IMR-90 (cell line): ENCODE results near the gene SERPINB5. TPM values are rescaled to one million over a fixed set of nuclear protein-coding genes. Genes with fewer than 3 reads are reported as not detected.

Experiments used
- ATAC-seq: fragments of 200-7000 bp; cut with Tn5 transposase; 2 replicates; pipeline ENCODE4 v1.9.1; 2020; ENCODE audit warnings: low read depth, mild to moderate bottlenecking, moderate library complexity
- BruUV-seq: library from RNA; stranded (reverse); fragments of 400-500 nt; replicated peaks from 2 replicates; lab custom pipeline; 2021; lab: Mats Ljungman, UMichigan
- CTCF ChIA-PET: fragments of 300-600 bp; formaldehyde crosslinking; extraction: SDS; loops from one replicate; lab custom pipeline; 2021; ENCODE audit warnings: antibody characterized with exemption; lab: Yijun Ruan, JAX
- POLR2A ChIA-PET: fragments of 300-600 bp; sonication (Branson Sonifier 250); formaldehyde crosslinking; loops from one replicate; lab custom pipeline; 2022; ENCODE audit warnings: antibody characterized with exemption; ENCODE audit not compliant: unreplicated experiment; lab: Charles Lee
- DNase-seq: peaks from one replicate; pipeline ENCODE4 v3.0.0; 2013
- H2AFZ ChIP-seq: replicated peaks from 2 replicates; pipeline ENCODE3; 2013; ENCODE audit warnings: low read length, mild to moderate bottlenecking; ENCODE audit not compliant: poor library complexity
- H2AK5ac ChIP-seq: 2 replicates; pipeline ENCODE4 v1.6.1; 2013; ENCODE audit warnings: low read depth, low read length, inconsistent platforms
- H2AK9ac ChIP-seq: replicated peaks from 2 replicates; pipeline ENCODE3; 2013; ENCODE audit warnings: mild to moderate bottlenecking, low read depth, low read length, moderate library complexity; ENCODE audit not compliant: poor library complexity
- H2BK120ac ChIP-seq: 2 replicates; pipeline ENCODE4 v1.6.1; 2013; ENCODE audit warnings: low read depth, low read length, inconsistent platforms
- H2BK15ac ChIP-seq: 3 replicates; pipeline ENCODE4 v1.6.1; 2013; ENCODE audit warnings: low read depth, low read length, inconsistent platforms
- H2BK20ac ChIP-seq: 2 replicates; pipeline ENCODE4 v1.6.1; 2013; ENCODE audit warnings: low read depth, mild to moderate bottlenecking, inconsistent platforms, low read length, moderate library complexity
- H2BK5ac ChIP-seq: 2 replicates; pipeline ENCODE4 v1.6.1; 2013; ENCODE audit warnings: mild to moderate bottlenecking, low read depth, low read length, inconsistent platforms; ENCODE audit not compliant: poor library complexity, severe bottlenecking
- H3K14ac ChIP-seq: replicated peaks from 2 replicates; pipeline ENCODE4 v1.6.1; 2013; ENCODE audit warnings: low read depth, low read length, inconsistent platforms
- H3K18ac ChIP-seq: 2 replicates; pipeline ENCODE4 v1.6.1; 2013; ENCODE audit warnings: low read depth, low read length, control low read depth
- H3K23ac ChIP-seq: 2 replicates; pipeline ENCODE4 v1.6.1; 2013; ENCODE audit warnings: low read depth, low read length, inconsistent platforms
- H3K27ac ChIP-seq: 2 replicates; pipeline ENCODE4 v1.5.1; 2013; ENCODE audit warnings: mild to moderate bottlenecking, control low read depth, low read length; ENCODE audit not compliant: insufficient read depth
- H3K27me3 ChIP-seq: 2 replicates; pipeline ENCODE4 v1.6.1; 2013; ENCODE audit warnings: low read length; ENCODE audit not compliant: control insufficient read depth, insufficient read depth
- H3K36me3 ChIP-seq: 2 replicates; pipeline ENCODE4 v1.6.1; 2013; ENCODE audit warnings: low read length, mixed read lengths; ENCODE audit not compliant: control insufficient read depth, insufficient read depth
- H3K4ac ChIP-seq: 2 replicates; pipeline ENCODE4 v1.6.1; 2013; ENCODE audit warnings: low read depth, low read length, inconsistent platforms
- H3K4me1 ChIP-seq: 2 replicates; pipeline ENCODE4 v1.6.1; 2013; ENCODE audit warnings: low read length, mixed read lengths; ENCODE audit not compliant: control insufficient read depth, insufficient read depth
- H3K4me2 ChIP-seq: 2 replicates; pipeline ENCODE4 v1.6.1; 2013; ENCODE audit warnings: low read depth, mild to moderate bottlenecking, control low read depth, low read length, moderate library complexity
- H3K4me3 ChIP-seq: 2 replicates; pipeline ENCODE4 v1.5.1; 2013; ENCODE audit warnings: low read depth, mild to moderate bottlenecking, control low read depth, low read length, moderate library complexity; ENCODE audit not compliant: insufficient read depth
- H3K56ac ChIP-seq: 2 replicates; pipeline ENCODE4 v1.6.1; 2013; ENCODE audit warnings: low read length, inconsistent platforms; ENCODE audit not compliant: insufficient read depth; ENCODE audit errors: extremely low read depth
- H3K79me1 ChIP-seq, 2 experiments: 2 replicates each; pipeline ENCODE4 v1.6.1; 2013; ENCODE audit warnings: low read length in 2 of 2, inconsistent platforms in 1 of 2, low read depth in 1 of 2
- H3K9ac ChIP-seq: 2 replicates; pipeline ENCODE4 v1.6.1; 2013; ENCODE audit warnings: low read depth, low read length, control low read depth
- H3K9me1 ChIP-seq: 2 replicates; pipeline ENCODE4 v1.6.1; 2013; ENCODE audit warnings: low read length, inconsistent platforms; ENCODE audit not compliant: insufficient read depth
- H3K9me3 ChIP-seq: 2 replicates; pipeline ENCODE4 v1.6.1; 2013; ENCODE audit warnings: low read length; ENCODE audit not compliant: control insufficient read depth, insufficient read depth
- H4K20me1 ChIP-seq: 2 replicates; pipeline ENCODE4 v1.6.1; 2013; ENCODE audit warnings: low read length, inconsistent platforms; ENCODE audit not compliant: insufficient read depth
- H4K5ac ChIP-seq: 2 replicates; pipeline ENCODE4 v1.6.1; 2013; ENCODE audit warnings: mild to moderate bottlenecking, low read depth, low read length, control low read depth
- H4K8ac ChIP-seq, 2 experiments: 2 replicates each; pipeline ENCODE4 v1.6.1; 2013; ENCODE audit warnings: low read depth in 2 of 2, low read length in 2 of 2, control low read depth in 1 of 2, inconsistent platforms in 1 of 2
- H4K91ac ChIP-seq: 2 replicates; pipeline ENCODE4 v1.6.1; 2013; ENCODE audit warnings: low read depth, low read length, inconsistent platforms; ENCODE audit not compliant: insufficient read depth
- BHLHE40 ChIP-seq: fragments of 150-350 bp; IDR thresholded peaks from 2 replicates; pipeline ENCODE4 v1.6.1; 2016; ENCODE audit warnings: mild to moderate bottlenecking, low read depth, low read length
- FOS ChIP-seq: fragments of 150-350 bp; IDR thresholded peaks from 2 replicates; pipeline ENCODE4 v1.6.1; 2016; ENCODE audit warnings: low read depth, low read length
- MAFK ChIP-seq: IDR thresholded peaks from 2 replicates; pipeline ENCODE4 v1.6.1; 2012; ENCODE audit warnings: low read depth, low read length, improper control_type of control experiment
- NFE2L2 ChIP-seq: fragments of 150-350 bp; IDR thresholded peaks from 2 replicates; pipeline ENCODE4 v1.6.1; 2016; ENCODE audit warnings: low read depth, mild to moderate bottlenecking, low read length
- SMC3 ChIP-seq: fragments of 150-350 bp; IDR thresholded peaks from 2 replicates; pipeline ENCODE4 v1.6.1; 2016; ENCODE audit warnings: low read depth, mild to moderate bottlenecking, antibody characterized with exemption, low read length, moderate library complexity
- WGBS, 2 experiments: methylation state at CpG; one replicate each; pipeline versions ENCODE4 v1.1.5 to v1.1.7; 2013; ENCODE audit warnings: missing lambda C conversion rate in 2 of 2; ENCODE audit not compliant: insufficient read length in 1 of 2; ENCODE audit errors: extremely low coverage in 2 of 2; 5-methylcytosine and 5-hydroxymethylcytosine counted together
- dilution Hi-C: fragments of 300-500 bp; cut with HindIII; formaldehyde crosslinking; loops from one replicate; pipeline ENCODE4 v1.14.3; 2018; ENCODE audit warnings: low sequenced_read_pairs; ENCODE audit not compliant: unreplicated experiment
- in situ Hi-C: fragments of 300-500 bp; cut with MboI; formaldehyde crosslinking; loops from 3 replicates; pipeline ENCODE4 v1.14.3; 2019; ENCODE audit warnings: low sequenced_read_pairs, inconsistent platforms, mixed read lengths
- intact Hi-C: fragments of 100-400 bp; cut with micrococcal nuclease; formaldehyde crosslinking; loops from 2 replicates; pipeline ENCODE4 v1.10.0; 2022
- polyA plus RNA-seq, 3 experiments: library from polyadenylated mRNA; depleted of rRNA; stranded (reverse); fragments of >200 nt; gene quantifications; 2 replicates each; pipeline ENCODE4 v1.2.3, GENCODE V29; 2012; ENCODE audit warnings: low replicate concordance in 1 of 3
- total RNA-seq: library from RNA; depleted of rRNA; stranded (reverse); fragments of >200 nt; gene quantifications from 2 replicates; pipeline ENCODE4 v1.2.3, GENCODE V29; 2012
- TF ChIP-seq, protein P1 (sequence below): conservative IDR thresholded peaks from 2 replicates; pipeline ENCODE4 v1.5.1; 2012; ENCODE audit warnings: mild to moderate bottlenecking, low read depth, low read length, improper control_type of control experiment

Gene SERPINB5
- total and polyA plus RNA-seq, 2 of the 4 experiments (the other 2 are of a cell fraction), result not detected

DNA sequence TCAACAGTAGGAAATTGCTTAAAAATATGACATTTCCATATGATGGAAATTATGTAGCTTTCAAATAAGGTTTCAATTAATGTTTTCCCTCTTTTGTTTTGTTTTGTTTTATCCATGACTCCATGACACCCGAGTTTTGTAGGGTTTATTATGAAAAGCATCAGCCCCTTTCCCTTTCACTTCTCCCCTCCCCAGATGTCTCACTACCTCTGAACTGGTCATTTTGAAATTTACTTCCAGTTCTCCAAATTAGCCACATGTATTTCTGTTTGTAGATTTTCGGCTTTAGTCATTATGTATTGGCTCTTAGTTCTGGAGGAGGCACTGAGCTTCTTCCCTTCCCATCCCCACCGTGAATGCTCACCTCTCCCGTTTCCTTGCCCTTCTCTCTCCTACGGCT, 35.9 kb upstream of the SERPINB5 start:
- H3K79me1 ChIP-seq, result no peaks in the 10 kb centered on the region
- H2BK120ac ChIP-seq, result no peak overlapping the region
- no peak overlapping the region for H3K56ac ChIP-seq
- H3K9ac ChIP-seq, result no peak overlapping the region
- H3K9me1 ChIP-seq, result no peaks in the 10 kb centered on the region
- no peaks in the 10 kb centered on the region for H4K20me1 ChIP-seq
- in situ Hi-C loops (loop anchor here (5.0 kb wide), 1 partner anchor 314 kb away; no protein-coding TSS in a partner anchor), dilution Hi-C loops (no loop called here), intact Hi-C loops (no loop called here)
- no TSS peak for BruUV-seq
- H2AFZ ChIP-seq, result no peak overlapping the region
- ChIA-PET CTCF (interaction anchor here (0.6 kb wide), 1 partner anchor 110 kb away, joined by 3 read pairs; no protein-coding TSS in a partner anchor), POLR2A (no interaction called here)
- H2BK20ac ChIP-seq, result no peak overlapping the region
- H3K4ac ChIP-seq, result no peak overlapping the region
- no peaks in the 10 kb centered on the region for H3K36me3 ChIP-seq
- WGBS, 2 experiments, result no CpG with 5 or more reads among the region's 5 CpGs
- no peak overlapping the region for H2AK5ac ChIP-seq
- no peak overlapping the region for H3K4me3 ChIP-seq
- peaks cover 4% of the 10 kb centered on the region for H3K27me3 ChIP-seq
- H3K14ac ChIP-seq, result no peak overlapping the region
- H4K91ac ChIP-seq, result no peak overlapping the region
- H3K4me2 ChIP-seq, result no peak overlapping the region
- no peak overlapping the region for H3K27ac ChIP-seq
- no peak overlapping the region for H2AK9ac ChIP-seq
- no peak overlapping the region for H3K23ac ChIP-seq
- H4K5ac ChIP-seq, result no peak overlapping the region
- DNase-seq (no peak), ATAC-seq (no peak)
- no peak overlapping the region for H2BK5ac ChIP-seq
- H2BK15ac ChIP-seq, result no peak overlapping the region
- H3K18ac ChIP-seq, result no peak overlapping the region
- no peak overlapping the region for H4K8ac ChIP-seq
- no peaks in the 10 kb centered on the region for H3K4me1 ChIP-seq
- TF ChIP-seq, protein P1, sequence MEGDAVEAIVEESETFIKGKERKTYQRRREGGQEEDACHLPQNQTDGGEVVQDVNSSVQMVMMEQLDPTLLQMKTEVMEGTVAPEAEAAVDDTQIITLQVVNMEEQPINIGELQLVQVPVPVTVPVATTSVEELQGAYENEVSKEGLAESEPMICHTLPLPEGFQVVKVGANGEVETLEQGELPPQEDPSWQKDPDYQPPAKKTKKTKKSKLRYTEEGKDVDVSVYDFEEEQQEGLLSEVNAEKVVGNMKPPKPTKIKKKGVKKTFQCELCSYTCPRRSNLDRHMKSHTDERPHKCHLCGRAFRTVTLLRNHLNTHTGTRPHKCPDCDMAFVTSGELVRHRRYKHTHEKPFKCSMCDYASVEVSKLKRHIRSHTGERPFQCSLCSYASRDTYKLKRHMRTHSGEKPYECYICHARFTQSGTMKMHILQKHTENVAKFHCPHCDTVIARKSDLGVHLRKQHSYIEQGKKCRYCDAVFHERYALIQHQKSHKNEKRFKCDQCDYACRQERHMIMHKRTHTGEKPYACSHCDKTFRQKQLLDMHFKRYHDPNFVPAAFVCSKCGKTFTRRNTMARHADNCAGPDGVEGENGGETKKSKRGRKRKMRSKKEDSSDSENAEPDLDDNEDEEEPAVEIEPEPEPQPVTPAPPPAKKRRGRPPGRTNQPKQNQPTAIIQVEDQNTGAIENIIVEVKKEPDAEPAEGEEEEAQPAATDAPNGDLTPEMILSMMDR, result no peak
- TF ChIP-seq NFE2L2, result no peak
- no peak for TF ChIP-seq SMC3
- TF ChIP-seq BHLHE40, result no peak
- TF ChIP-seq MAFK, result no peak
- TF ChIP-seq FOS, result no peak
- no peaks in the 10 kb centered on the region for H3K9me3 ChIP-seq
